ENCODE measurements around the gene BDP1.

- no peak for TF ChIP-seq EZH2 (IDR thresholded peaks at IDR 0.05; ENCODE audit: low read depth)
- TF ChIP-seq, protein P1, sequence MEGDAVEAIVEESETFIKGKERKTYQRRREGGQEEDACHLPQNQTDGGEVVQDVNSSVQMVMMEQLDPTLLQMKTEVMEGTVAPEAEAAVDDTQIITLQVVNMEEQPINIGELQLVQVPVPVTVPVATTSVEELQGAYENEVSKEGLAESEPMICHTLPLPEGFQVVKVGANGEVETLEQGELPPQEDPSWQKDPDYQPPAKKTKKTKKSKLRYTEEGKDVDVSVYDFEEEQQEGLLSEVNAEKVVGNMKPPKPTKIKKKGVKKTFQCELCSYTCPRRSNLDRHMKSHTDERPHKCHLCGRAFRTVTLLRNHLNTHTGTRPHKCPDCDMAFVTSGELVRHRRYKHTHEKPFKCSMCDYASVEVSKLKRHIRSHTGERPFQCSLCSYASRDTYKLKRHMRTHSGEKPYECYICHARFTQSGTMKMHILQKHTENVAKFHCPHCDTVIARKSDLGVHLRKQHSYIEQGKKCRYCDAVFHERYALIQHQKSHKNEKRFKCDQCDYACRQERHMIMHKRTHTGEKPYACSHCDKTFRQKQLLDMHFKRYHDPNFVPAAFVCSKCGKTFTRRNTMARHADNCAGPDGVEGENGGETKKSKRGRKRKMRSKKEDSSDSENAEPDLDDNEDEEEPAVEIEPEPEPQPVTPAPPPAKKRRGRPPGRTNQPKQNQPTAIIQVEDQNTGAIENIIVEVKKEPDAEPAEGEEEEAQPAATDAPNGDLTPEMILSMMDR (conservative IDR thresholded peaks at IDR 0.05), result peak; percentile 81
Observed at GRCh38 chr5:71601222-71602026, 146.0 kb downstream of the BDP1 start.
